Measurements from ENCODE around the gene FAM174C.
A peak's percentile ranks its signal among the peaks of the same experiment; 100 is the strongest.

The FAM174C gene

DNA sequence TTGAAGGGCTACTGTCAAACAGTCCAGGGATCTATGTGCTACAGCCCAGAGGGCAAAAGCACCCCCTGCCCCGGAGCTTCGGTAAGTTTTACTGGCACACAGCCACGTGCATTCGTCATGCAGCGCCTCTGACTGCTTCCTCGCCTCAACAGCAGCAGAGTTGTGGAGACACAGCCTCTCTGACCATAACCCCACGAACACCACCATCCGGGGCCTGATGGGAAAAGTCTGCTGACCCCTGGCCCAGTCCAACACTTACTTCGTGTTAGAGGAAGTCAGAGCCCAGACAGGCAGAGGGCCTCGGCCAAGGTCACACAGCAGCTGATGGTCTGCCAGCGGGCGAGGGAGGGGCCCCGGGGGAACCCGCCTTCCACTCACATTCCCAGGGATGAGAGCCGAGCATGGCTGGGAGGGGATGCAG, 42.7 kb upstream of the FAM174C start (continued):
- TF ChIP-seq ZNF596 (tag by site-specific recombination; IDR thresholded peaks at IDR 0.05), result no peak
- no peak for TF ChIP-seq SP2 (tag by site-specific recombination; IDR thresholded peaks at IDR 0.05)
- no peak for TF ChIP-seq ZNF416 (tag by site-specific recombination; IDR thresholded peaks at IDR 0.05)
- no peak for TF ChIP-seq ZNF398 (tag by site-specific recombination; IDR thresholded peaks at IDR 0.05)
- no peak for TF ChIP-seq ZNF558 (tag by site-specific recombination; IDR thresholded peaks at IDR 0.05)
- no peak for TF ChIP-seq ZNF138 (tag by site-specific recombination; IDR thresholded peaks at IDR 0.05; ENCODE audit: borderline replicate concordance)
- TF ChIP-seq, protein P1, sequence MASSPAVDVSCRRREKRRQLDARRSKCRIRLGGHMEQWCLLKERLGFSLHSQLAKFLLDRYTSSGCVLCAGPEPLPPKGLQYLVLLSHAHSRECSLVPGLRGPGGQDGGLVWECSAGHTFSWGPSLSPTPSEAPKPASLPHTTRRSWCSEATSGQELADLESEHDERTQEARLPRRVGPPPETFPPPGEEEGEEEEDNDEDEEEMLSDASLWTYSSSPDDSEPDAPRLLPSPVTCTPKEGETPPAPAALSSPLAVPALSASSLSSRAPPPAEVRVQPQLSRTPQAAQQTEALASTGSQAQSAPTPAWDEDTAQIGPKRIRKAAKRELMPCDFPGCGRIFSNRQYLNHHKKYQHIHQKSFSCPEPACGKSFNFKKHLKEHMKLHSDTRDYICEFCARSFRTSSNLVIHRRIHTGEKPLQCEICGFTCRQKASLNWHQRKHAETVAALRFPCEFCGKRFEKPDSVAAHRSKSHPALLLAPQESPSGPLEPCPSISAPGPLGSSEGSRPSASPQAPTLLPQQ (tag by site-specific recombination; IDR thresholded peaks at IDR 0.05), result 0 out of 2 replicates have a peak, but pooled peaks have one; percentile 4
- TF ChIP-seq ZBTB44 (tag by site-specific recombination; IDR thresholded peaks at IDR 0.05), result peak; percentile 70; the same call in 1 of the 2 replicates
- no peak for TF ChIP-seq ZNF146 (tag by site-specific recombination; IDR thresholded peaks at IDR 0.05)
- TF ChIP-seq ZNF302 (tag by site-specific recombination; IDR thresholded peaks at IDR 0.05; ENCODE audit: low read depth), result no peak

GRCh38 chr19:1233115-1233667, 42.1 kb upstream of the FAM174C start:
- Histone ChIP-seq H3K27ac (ENCODE audit: extremely low read depth, low read depth, low read length) (no peak overlapping the region; the same call in 1 of the 2 replicates), H3K9me3 (ENCODE audit: control insufficient read depth, insufficient read depth, low read depth, low read length) (no peaks in the 10 kb centered on the region), H3K4me3 (ENCODE audit: low read depth, low read length) (no peak overlapping the region), H3K36me3 (ENCODE audit: control insufficient read depth in 2 of 2, insufficient read depth in 1 of 2, low read length in 2 of 2) (peaks cover 0 to 42% of the 10 kb centered on the region in 2 experiments; a peak in 1 of 3 replicates), H3K4me1 (ENCODE audit: control insufficient read depth, insufficient read depth, low read length) (no peaks in the 10 kb centered on the region; the same call in 1 of the 2 replicates)
- CTCF ChIA-PET, result interaction anchor here (2.2 kb wide), 1 partner anchor 11 kb away, joined by 6 read pairs; no protein-coding TSS in a partner anchor
- TF ChIP-seq ZNF600 (tag by site-specific recombination; IDR thresholded peaks at IDR 0.05) (peak; percentile 61; the same call in 1 of the 2 replicates), ZBTB21 (tag by site-specific recombination; IDR thresholded peaks at IDR 0.05) (no peak), KLF17 (tag by site-specific recombination; IDR thresholded peaks at IDR 0.05) (0 out of 2 replicates have a peak, but pooled peaks have one; percentile 8)
- POLR2A ChIA-PET, result interaction anchor here (0.5 to 0.8 kb wide), 2 partner anchors 36 to 234 kb away, joined by 3 read pairs; partner anchors contain the start of gene CIRBP

GRCh38 chr19:1234051-1234954, 41.0 kb upstream of the FAM174C start:
- ChIA-PET POLR2A (no interaction called here), CTCF (interaction anchor here (0.7 kb wide), 1 partner anchor 12 kb away, joined by 5 read pairs; no protein-coding TSS in a partner anchor)
- no peak overlapping the region for H3K4me3 ChIP-seq (ENCODE audit: low read depth, low read length)
- H3K36me3 ChIP-seq (ENCODE audit: control insufficient read depth in 2 of 2, insufficient read depth in 1 of 2, low read length in 2 of 2), result peaks cover 0 to 37% of the 10 kb centered on the region in 2 experiments; a peak in 1 of 3 replicates
- no peak overlapping the region for H3K27ac ChIP-seq (ENCODE audit: extremely low read depth, low read depth, low read length)
- no peaks in the 10 kb centered on the region; the same call in 1 of the 2 replicates for H3K4me1 ChIP-seq (ENCODE audit: control insufficient read depth, insufficient read depth, low read length)
- no peaks in the 10 kb centered on the region for H3K9me3 ChIP-seq (ENCODE audit: control insufficient read depth, insufficient read depth, low read depth, low read length)
- TF ChIP-seq KLF1 (tag by site-specific recombination; IDR thresholded peaks at IDR 0.05) (peak; percentile 52), ZNF707 (tag by site-specific recombination; IDR thresholded peaks at IDR 0.05) (no peak), ZNF776 (tag by site-specific recombination; IDR thresholded peaks at IDR 0.05; ENCODE audit: borderline replicate concordance) (no peak), ZBTB10 (tag by site-specific recombination; IDR thresholded peaks at IDR 0.05) (no peak), SCRT2 (tag by site-specific recombination; IDR thresholded peaks at IDR 0.05) (0 out of 2 replicates have a peak, but pooled peaks have one; percentile 25), ZNF623 (tag by site-specific recombination; IDR thresholded peaks at IDR 0.05) (no peak), ZNF701 (tag by site-specific recombination; IDR thresholded peaks at IDR 0.05) (no peak)
- TF ChIP-seq, protein P2, sequence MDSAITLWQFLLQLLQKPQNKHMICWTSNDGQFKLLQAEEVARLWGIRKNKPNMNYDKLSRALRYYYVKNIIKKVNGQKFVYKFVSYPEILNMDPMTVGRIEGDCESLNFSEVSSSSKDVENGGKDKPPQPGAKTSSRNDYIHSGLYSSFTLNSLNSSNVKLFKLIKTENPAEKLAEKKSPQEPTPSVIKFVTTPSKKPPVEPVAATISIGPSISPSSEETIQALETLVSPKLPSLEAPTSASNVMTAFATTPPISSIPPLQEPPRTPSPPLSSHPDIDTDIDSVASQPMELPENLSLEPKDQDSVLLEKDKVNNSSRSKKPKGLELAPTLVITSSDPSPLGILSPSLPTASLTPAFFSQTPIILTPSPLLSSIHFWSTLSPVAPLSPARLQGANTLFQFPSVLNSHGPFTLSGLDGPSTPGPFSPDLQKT (IDR thresholded peaks at IDR 0.05; ENCODE audit: borderline replicate concordance, low read depth, low read length), result no peak
